Brain microvascular endothelial cell (primary cell): ENCODE measurements around the gene TSSC4.

Experiments used
- DNase-seq: peaks from one replicate; pipeline ENCODE4 v3.0.0-alpha.2; 2020
- H3K27ac ChIP-seq: fragments of 250-450 bp; sonication (Bioruptor Pico); 2 replicates; pipeline ENCODE4 v1.5.1; 2020; ENCODE audit warnings: mild to moderate bottlenecking, moderate library complexity
- H3K27me3 ChIP-seq: fragments of 250-450 bp; sonication (Bioruptor Pico); replicated peaks from 2 replicates; pipeline ENCODE4 v1.5.1; 2020; ENCODE audit warnings: mild to moderate bottlenecking
- H3K36me3 ChIP-seq: fragments of 250-450 bp; sonication (Bioruptor Pico); replicated peaks from 2 replicates; pipeline ENCODE4 v1.5.1; 2020; ENCODE audit warnings: mild to moderate bottlenecking
- H3K4me3 ChIP-seq: 2 replicates; pipeline ENCODE4 v1.5.1; 2011; ENCODE audit warnings: low read depth, mild to moderate bottlenecking, control low read depth, low read length, moderate library complexity
- in situ Hi-C: cut with HindIII; loops from 2 replicates; pipeline ENCODE4 v1.10.0; 2017; ENCODE audit warnings: low sequenced_read_pairs, low pct_ligation_motif_present
- TF ChIP-seq, protein P1 (sequence below): IDR thresholded peaks from 2 replicates; pipeline ENCODE4 v1.5.1; 2011; ENCODE audit warnings: low read depth, mild to moderate bottlenecking, moderate library complexity, low read length, control low read depth, inconsistent platforms; ENCODE audit errors: missing control alignments

Gene TSSC4

DNA sequence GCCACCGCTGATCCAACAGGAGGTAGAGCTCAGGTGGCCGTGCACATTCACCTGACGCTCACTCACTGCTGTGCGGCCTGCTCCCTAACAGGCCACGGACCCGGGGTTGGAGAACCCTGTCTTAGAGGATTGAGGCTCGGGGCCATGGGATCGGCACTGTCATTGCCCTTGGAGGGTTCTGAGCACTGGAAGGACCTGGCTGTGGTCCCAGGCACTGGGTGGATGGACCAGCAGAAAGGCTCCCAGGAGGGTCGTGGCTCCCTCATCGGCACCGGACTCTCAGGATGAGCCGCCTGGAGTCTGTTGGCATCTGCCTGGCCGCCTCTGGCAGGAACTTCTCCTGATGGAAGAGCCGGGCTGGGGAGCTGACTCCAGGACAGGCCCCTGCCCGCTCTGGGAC, 50.8 kb downstream of the TSSC4 start:
- DNase-seq: no peak
- Histone ChIP-seq H3K27ac (no peak overlapping the region), H3K27me3 (peaks cover 22% of the 10 kb centered on the region), H3K4me3 (no peak overlapping the region), H3K36me3 (no peaks in the 10 kb centered on the region)
- TF ChIP-seq, protein P1, sequence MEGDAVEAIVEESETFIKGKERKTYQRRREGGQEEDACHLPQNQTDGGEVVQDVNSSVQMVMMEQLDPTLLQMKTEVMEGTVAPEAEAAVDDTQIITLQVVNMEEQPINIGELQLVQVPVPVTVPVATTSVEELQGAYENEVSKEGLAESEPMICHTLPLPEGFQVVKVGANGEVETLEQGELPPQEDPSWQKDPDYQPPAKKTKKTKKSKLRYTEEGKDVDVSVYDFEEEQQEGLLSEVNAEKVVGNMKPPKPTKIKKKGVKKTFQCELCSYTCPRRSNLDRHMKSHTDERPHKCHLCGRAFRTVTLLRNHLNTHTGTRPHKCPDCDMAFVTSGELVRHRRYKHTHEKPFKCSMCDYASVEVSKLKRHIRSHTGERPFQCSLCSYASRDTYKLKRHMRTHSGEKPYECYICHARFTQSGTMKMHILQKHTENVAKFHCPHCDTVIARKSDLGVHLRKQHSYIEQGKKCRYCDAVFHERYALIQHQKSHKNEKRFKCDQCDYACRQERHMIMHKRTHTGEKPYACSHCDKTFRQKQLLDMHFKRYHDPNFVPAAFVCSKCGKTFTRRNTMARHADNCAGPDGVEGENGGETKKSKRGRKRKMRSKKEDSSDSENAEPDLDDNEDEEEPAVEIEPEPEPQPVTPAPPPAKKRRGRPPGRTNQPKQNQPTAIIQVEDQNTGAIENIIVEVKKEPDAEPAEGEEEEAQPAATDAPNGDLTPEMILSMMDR: no peak
- in situ Hi-C loops: no loop called here

DNA sequence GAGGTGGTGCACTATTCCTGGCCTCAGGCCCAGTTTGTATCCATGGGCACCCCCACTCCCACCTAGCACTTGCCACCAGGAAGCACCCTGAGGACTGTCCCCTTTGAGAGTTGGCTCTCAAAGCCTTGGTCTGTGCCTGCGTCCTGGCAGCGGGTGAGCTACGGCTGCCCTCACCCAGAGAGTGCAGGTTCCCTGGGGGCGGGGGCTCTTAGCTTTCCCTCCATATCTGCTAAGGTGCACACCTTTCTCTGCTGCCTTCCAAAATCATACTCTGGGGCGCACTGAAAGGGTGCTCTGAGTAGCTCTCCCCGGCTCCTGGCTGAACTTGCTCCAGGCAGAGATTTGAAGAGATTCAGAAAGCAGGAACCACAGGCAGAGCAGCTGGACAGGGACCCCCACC, 51.4 kb downstream of the TSSC4 start:
- Histone ChIP-seq H3K27me3 (peaks cover 16% of the 10 kb centered on the region), H3K36me3 (no peaks in the 10 kb centered on the region), H3K4me3 (no peak overlapping the region), H3K27ac (no peak overlapping the region)
- TF ChIP-seq, protein P1: no peak
- no peak for DNase-seq
- in situ Hi-C loops: no loop called here

DNA sequence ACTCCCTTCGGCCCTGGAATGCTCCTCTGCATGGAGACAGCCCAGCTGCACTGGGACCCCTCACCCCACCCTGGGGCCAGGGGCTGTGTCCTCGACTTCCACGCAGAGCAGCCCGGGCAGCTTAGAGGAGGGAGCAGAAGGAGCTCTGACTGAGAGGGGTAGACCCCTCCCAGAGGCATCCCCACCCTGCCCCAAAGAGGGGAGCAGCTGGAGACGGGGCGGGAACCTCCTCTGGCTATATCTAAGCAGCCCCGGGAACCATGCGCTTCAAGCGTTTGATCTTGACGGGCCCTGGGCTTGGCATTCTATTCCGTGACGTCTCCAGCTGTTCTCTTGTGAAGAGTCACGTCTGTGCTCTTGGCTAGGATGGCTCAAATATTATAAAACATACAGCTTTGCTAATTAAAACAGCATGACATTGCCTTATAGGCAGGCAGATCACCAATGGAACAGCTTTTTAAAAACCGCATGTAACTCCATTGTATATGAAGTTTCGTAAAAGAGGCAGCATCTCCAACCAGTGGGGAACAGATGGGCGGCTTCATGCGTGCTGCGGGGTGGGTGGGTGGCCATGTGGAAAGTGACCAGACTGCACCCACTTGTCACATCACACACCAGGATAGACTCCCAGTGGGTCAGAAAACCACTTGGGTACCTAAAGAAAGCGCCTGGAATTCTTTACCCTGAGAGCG, 51.9 kb downstream of the TSSC4 start:
- in situ Hi-C loops: no loop called here
- peaks cover 12% of the 10 kb centered on the region for H3K27me3 ChIP-seq
- no peaks in the 10 kb centered on the region for H3K36me3 ChIP-seq
- TF ChIP-seq, protein P1: no peak
- DNase-seq: no peak
- no peak overlapping the region for H3K4me3 ChIP-seq
- H3K27ac ChIP-seq: no peak overlapping the region

DNA sequence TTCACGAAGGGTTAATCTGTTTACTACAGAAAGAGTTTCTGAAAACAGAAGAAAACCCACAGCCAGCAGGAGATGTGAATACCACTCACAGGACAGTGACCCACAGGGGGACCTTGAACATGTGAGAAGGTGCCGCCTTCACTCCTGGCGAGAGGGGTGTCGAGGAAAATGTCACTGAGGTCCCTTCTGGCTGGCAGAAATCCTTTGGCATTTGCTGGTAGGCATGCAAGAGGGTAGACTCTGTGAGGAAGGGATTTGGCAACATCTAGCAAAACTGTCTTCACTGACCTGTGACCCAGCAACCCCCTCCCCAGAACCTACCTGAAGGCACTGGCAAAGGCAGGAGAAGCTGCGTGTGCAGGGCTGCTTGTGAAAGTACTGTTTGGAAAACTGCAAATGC, 52.9 kb downstream of the TSSC4 start:
- Histone ChIP-seq H3K27ac (no peak overlapping the region), H3K4me3 (no peak overlapping the region), H3K36me3 (no peaks in the 10 kb centered on the region), H3K27me3 (peaks cover 6% of the 10 kb centered on the region)
- in situ Hi-C loops: no loop called here
- no peak for DNase-seq
- TF ChIP-seq, protein P1: no peak
